ENCODE results near the gene TJP3. TPM values are rescaled to one million over a fixed set of nuclear protein-coding genes. Genes with fewer than 3 reads are reported as not detected.

Gene TJP3
- total RNA-seq, 1 donor from 2014 or later = 2.0 TPM

DNA sequence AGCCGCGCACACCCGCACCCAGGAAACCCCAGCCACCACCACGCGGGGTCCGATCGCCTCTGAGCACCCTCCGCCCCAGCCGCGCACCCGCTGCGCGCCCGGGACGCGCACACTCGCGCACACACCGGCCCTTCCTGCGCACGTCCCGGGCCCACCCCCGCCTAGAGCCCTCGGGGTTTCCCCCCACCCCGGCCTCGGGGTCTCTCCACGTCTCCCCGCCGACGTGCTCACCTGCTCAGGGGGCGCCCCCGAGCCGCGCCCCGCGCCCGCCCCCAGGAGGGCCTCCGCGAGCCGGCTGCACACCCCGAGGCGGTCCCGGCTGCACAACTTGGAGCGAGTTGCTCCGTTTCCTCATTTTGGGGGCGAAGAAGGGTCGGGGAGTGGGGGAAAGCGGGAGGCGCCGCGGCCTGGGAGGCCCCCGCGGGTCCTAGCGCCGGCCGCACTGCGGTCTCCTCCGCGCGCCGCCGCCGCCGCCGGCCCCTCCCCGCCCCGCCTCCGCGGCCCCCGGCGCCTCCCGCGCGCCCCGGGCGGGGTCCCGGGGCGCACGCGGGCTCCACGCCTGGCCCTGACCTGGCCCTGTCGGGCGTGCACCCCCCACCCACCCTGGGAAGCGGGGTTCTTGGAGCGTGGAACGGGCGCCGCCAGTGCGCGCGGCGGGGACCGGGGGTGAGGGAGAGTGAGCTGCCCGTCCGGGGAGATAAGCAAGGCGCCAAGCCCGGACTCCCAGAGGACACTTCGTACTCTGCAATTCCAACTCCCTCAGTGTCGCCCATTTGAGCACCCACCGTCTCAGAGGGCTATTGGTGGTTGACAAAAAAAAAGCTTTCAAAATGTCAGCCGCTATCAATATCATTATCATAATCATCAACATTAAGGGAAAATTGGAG, 78.0 kb downstream of the TJP3 start, which contains the start of gene MATK:
TSS of gene MATK (minus strand) at position 444 of the 887 bp plus-strand sequence. CDS start 1,246 bp downstream, outside the sequence.
- no peak within 1 kb of the TSS for H3K9ac ChIP-seq (ENCODE audit: low read length)
- FAIRE-seq = no peak
- no peaks in the 10 kb centered on the region for H4K20me1 ChIP-seq (ENCODE audit: insufficient read depth, low read length)
- TF ChIP-seq, protein P1, sequence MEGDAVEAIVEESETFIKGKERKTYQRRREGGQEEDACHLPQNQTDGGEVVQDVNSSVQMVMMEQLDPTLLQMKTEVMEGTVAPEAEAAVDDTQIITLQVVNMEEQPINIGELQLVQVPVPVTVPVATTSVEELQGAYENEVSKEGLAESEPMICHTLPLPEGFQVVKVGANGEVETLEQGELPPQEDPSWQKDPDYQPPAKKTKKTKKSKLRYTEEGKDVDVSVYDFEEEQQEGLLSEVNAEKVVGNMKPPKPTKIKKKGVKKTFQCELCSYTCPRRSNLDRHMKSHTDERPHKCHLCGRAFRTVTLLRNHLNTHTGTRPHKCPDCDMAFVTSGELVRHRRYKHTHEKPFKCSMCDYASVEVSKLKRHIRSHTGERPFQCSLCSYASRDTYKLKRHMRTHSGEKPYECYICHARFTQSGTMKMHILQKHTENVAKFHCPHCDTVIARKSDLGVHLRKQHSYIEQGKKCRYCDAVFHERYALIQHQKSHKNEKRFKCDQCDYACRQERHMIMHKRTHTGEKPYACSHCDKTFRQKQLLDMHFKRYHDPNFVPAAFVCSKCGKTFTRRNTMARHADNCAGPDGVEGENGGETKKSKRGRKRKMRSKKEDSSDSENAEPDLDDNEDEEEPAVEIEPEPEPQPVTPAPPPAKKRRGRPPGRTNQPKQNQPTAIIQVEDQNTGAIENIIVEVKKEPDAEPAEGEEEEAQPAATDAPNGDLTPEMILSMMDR (IDR thresholded peaks at IDR 0.05; ENCODE audit: insufficient read depth, low read depth, low read length) = no peak
- no peak for DNase-seq (ENCODE audit: low read depth)
- peak within 1 kb of the TSS; percentile 11 for H3K4me2 ChIP-seq (ENCODE audit: low read length)
- H3K9me3 ChIP-seq (ENCODE audit: insufficient read depth, low read depth, low read length) = peaks cover 25% of the 10 kb centered on the region
- H3K4me1 ChIP-seq (ENCODE audit: insufficient read depth, low read length) = no peaks in the 10 kb centered on the region
- H3K36me3 ChIP-seq (ENCODE audit: insufficient read depth, low read length) = no peaks in the 10 kb centered on the region
- H3K9me3 Mint-ChIP-seq (ENCODE audit: unreplicated experiment) = peaks cover 31% of the 10 kb centered on the region
- H3K4me3 Mint-ChIP-seq (ENCODE audit: unreplicated experiment) = peak within 1 kb of the TSS; percentile 62
- peaks cover 15% of the 10 kb centered on the region for H3K27me3 ChIP-seq (ENCODE audit: insufficient read depth, low read length)
- no peak within 1 kb of the TSS for H3K4me3 ChIP-seq (ENCODE audit: insufficient read depth, low read depth, low read length)
- H3K36me3 Mint-ChIP-seq (ENCODE audit: low read depth, unreplicated experiment) = peaks cover 9% of the 10 kb centered on the region
- H3K4me1 Mint-ChIP-seq (ENCODE audit: low read depth, unreplicated experiment) = no peaks in the 10 kb centered on the region
- no peak within 1 kb of the TSS for H3K27ac ChIP-seq (ENCODE audit: low read depth, low read length)
- peaks cover 30% of the 10 kb centered on the region for H3K27me3 Mint-ChIP-seq (ENCODE audit: low read depth, unreplicated experiment)
- H2AFZ ChIP-seq (ENCODE audit: low read depth, low read length) = no peak within 1 kb of the TSS
- H3K79me2 ChIP-seq (ENCODE audit: insufficient read depth, low read length) = no peaks in the 10 kb centered on the region
- no peak within 1 kb of the TSS for H3K27ac Mint-ChIP-seq (ENCODE audit: unreplicated experiment)

DNA sequence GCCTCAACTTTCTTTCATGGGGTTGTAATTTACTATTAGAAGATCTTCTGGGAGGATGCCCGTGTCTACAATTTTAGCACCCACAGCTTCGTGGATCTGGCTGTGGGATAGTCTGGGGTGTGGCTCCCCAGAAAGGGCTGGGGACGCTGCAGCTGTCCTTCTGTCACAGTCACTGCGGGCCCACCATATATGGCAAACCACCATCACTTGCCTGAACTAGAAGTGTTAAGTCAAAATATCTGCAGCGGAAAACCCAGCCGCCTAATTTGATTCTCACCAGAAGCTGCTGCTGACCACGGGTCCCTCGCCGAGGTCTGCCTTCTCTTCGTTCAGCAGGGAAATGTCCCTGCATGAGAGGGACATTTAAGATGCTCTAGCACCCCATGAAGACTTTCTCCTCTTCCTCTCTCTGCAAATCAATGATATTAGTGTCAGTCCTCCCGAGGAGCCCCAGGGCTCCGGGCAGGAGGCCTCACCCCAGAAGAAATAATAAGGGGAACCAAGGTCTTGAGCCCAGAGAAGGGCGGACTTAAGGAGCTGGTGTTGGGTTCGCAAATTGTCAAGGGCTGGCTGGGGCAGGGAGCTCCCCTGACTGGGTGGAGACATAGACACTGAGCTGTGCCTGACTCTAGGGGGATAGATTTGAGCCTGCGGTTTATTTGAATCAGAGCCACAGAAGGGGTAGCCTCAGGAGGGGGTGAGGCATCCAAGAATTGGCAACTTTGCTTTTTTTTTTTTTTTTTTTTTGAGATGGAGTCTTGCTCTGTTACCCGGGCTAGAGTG, 81.0 kb downstream of the TJP3 start:
- Mint-ChIP-seq H3K4me1 (ENCODE audit: low read depth, unreplicated experiment) (no peaks in the 10 kb centered on the region), H3K9me3 (ENCODE audit: unreplicated experiment) (peaks cover 21% of the 10 kb centered on the region), H3K4me3 (ENCODE audit: unreplicated experiment) (no peak overlapping the region), H3K27ac (ENCODE audit: unreplicated experiment) (no peak overlapping the region), H3K27me3 (ENCODE audit: low read depth, unreplicated experiment) (peaks cover 45% of the 10 kb centered on the region), H3K36me3 (ENCODE audit: low read depth, unreplicated experiment) (no peaks in the 10 kb centered on the region)
- H4K20me1 ChIP-seq (ENCODE audit: insufficient read depth, low read length) = no peaks in the 10 kb centered on the region
- H3K4me2 ChIP-seq (ENCODE audit: low read length) = no peak overlapping the region
- TF ChIP-seq, protein P1 (IDR thresholded peaks at IDR 0.05; ENCODE audit: insufficient read depth, low read depth, low read length) = no peak
- no peak for TF ChIP-seq EZH2 (IDR thresholded peaks at IDR 0.05; ENCODE audit: insufficient read depth, low read length)
- peaks cover 8% of the 10 kb centered on the region for H3K9me3 ChIP-seq (ENCODE audit: insufficient read depth, low read depth, low read length)
- H3K79me2 ChIP-seq (ENCODE audit: insufficient read depth, low read length) = no peaks in the 10 kb centered on the region
- peaks cover 15% of the 10 kb centered on the region for H3K27me3 ChIP-seq (ENCODE audit: insufficient read depth, low read length)
- no peak overlapping the region for H3K27ac ChIP-seq (ENCODE audit: low read depth, low read length)
- no peak overlapping the region for H3K9ac ChIP-seq (ENCODE audit: low read length)
- no peak overlapping the region for H2AFZ ChIP-seq (ENCODE audit: low read depth, low read length)
- no peak for DNase-seq (ENCODE audit: low read depth)
- FAIRE-seq = no peak
- no peaks in the 10 kb centered on the region for H3K36me3 ChIP-seq (ENCODE audit: insufficient read depth, low read length)
- H3K4me1 ChIP-seq (ENCODE audit: insufficient read depth, low read length) = no peaks in the 10 kb centered on the region
- no peak overlapping the region for H3K4me3 ChIP-seq (ENCODE audit: insufficient read depth, low read depth, low read length)

All from astrocyte (in vitro differentiated cells and primary cell).